Measurements from ENCODE around the gene ST6GALNAC5.
"Not testable (repeated sequence)": the region's sequence is repeated elsewhere in the genome, so short reads cannot be mapped to it uniquely, and the experiment has no call there.

Gene ST6GALNAC5

DNA sequence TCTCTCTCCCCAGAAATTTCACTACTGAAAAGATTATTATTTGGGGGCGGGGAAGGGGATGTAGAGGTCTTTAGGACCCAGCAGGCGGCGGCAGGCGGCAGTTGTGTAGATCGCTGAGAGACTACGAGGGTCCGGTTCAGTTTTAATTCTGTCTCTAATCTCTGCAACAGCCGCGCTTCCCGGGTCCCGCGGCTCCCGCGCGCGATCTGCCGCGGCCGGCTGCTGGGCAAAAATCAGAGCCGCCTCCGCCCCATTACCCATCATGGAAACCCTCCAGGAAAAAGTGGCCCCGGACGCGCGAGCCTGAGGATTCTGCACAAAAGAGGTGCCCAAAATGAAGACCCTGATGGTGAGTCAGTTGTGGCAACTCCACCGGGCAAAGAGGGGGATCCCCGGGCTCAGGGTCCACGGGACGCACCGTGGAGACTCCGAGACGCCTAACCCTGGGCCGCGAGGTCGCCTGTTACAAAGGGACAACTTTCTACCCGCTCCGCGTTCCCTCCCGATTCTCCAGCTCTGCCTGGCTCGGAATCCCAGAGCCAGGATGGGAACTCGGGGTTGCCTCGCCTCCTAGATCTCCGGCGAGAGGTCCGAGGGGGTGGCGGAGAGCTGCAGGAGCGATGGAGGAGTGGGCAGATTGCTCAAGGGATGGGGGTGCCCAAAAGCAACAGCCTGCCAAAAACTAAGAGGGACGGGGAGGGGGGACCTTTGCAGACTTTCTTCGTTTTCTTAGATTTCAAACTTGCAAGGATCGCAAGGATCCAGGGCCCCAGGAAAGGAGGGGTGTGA, at the start of gene ST6GALNAC5:
Gene ST6GALNAC5, plus strand, starts transcription at position 139 of the 789 bp plus-strand sequence.
- DNase-seq (ENCODE audit: low read depth in 2 of 2), result no peak

DNA sequence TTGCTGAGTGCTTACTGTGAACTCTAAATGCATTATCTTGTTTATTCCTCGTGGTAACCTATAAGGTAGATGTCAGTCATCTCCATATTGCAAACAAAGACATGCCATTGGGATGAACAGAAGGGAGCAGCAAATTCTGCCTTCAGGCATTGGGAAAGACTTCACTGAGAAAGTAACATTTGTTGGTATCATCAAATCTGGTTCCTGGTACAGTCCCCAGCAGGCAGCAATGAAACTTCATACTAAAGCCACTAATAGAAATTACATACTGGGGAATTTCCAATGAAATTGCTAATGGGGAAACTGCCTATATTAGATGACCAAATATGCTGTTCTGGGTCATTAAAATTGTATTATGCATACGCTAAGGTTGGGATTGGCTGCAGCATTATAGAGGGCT, 47.3 kb upstream of the ST6GALNAC5 start:
- DNase-seq (ENCODE audit: low read depth in 2 of 2), result no peak

DNA sequence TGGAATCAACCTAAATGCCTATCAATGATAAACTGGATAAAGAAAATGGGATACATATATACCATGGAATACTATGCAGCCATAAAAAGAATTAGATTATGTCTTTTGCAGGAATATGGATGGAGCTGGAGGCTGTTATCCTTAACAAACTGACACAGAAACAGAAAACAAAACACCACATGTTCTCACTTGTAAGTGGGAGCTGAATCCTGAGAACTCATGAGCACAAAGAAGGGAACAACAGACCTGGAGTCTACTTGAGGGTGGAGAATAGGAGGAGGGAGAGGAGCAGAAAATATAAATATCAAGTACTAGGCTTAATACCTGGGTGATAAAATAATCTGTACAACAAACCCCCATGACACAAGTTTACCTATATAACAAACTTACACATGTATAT, 44.3 kb upstream of the ST6GALNAC5 start:
- DNase-seq (ENCODE audit: low read depth in 2 of 2), result not testable (repeated sequence)

DNA sequence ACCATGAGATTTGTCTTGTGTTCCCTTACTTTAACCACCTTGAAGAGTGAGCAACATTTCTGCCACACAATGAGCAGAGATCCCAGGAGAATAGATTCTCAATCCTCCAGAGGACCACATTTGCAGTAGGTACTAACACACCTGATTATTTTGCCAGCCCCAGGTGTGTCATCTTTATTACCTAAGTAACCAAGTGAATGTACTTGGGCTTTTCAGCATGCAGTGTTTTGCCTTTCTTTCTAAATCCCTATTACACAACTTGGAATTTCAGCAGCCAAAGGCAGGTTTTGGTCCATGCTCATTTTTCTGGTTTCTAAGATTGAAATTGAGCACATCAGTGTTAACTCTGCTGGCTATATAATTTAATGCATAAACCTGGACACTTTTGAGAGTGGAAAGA, 43.2 kb upstream of the ST6GALNAC5 start:
- DNase-seq (ENCODE audit: low read depth in 2 of 2), result no peak

DNA sequence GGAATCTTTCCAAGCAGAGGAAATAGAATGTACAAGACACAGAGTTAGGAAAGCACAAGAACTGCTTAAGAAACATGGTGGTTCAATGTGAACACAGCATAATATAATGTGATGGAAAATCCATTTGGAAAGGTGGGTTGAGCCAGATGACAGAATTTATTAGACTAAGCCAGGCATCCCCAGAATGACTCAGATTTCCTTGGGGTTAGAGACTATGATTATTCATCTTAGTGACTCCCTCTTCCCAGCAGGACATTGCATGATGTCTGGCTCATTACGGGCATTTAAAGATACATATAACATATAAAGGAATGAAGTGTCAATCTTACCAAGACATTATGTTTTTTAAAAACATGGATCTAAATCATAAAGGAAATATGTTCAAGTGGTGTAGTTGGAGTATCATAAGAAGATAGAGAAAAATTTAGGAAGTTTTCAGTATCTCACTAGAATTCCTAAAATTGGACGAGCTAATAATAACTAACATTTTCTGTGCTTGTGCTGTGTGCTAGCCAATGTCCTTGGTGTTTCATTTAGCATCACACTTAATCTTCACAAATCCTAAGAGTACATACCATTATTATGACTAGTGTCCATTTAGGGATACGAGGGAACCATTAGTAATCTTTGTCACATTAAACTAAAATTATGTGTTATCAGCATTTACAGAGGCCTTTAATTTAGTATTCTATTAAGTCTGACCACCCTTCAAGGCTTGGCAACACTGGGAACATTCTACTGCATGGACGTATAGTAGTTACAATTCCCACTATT, 41.0 kb upstream of the ST6GALNAC5 start:
- no peak for DNase-seq (ENCODE audit: low read depth in 2 of 2)

DNA sequence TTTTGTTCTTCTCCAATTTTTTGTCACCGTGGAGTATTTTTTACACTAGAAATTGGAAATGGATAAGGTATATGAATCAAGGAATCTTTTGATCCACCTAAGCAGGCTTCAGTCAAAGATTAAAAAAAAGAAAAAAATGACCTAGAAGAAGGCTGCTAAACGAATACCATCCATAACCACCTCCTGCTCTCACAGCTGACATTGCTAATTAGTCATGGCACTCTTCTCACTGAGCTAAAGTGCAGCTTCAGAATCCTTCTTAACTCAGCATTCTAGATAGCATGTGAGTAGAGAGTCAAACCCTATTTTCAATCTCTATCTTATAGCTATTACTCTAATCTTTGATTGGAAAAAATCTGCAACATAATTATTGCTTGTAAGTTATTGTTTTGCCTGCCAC, 40.2 kb upstream of the ST6GALNAC5 start:
- no peak for DNase-seq (ENCODE audit: low read depth in 2 of 2)

DNA sequence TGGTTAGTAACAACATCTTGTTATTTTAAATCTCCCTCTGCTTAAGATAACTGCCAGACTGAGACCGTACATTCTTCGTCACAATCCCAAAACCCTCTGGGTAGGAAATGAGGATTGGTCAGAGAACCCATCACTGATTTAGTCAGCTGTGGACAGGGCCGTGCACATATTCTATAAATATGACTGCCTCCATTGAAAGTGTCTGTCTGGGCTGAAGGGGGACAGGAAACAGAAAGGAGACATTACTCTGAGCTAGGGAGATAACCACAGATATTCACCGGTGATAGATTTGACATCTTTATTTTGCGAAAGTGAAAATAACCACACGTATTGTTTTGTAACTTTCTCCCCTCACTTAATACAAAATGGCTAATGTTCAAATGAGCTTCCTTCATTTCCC, 36.9 kb upstream of the ST6GALNAC5 start:
- DNase-seq (ENCODE audit: low read depth in 2 of 2), result no peak

DNA sequence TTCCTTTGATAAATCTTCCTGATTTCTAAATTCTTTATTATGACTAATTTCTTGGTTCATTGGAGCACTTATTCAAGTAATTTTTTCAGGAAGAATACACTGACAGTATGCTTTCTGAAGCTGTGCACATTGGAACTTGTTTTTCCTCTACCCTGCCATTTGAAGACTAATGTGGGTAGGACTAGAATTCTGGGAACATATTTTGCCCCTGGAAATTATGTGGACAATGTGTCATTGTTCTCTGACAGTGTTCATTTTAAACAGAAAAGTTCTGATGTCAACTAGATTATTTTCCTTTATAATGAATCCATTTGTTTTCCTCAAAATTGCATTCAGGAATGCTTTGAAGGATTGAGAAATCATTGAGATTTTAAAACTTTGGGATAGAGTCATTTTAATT, 34.8 kb upstream of the ST6GALNAC5 start:
- no peak for DNase-seq (ENCODE audit: low read depth in 2 of 2)

DNA sequence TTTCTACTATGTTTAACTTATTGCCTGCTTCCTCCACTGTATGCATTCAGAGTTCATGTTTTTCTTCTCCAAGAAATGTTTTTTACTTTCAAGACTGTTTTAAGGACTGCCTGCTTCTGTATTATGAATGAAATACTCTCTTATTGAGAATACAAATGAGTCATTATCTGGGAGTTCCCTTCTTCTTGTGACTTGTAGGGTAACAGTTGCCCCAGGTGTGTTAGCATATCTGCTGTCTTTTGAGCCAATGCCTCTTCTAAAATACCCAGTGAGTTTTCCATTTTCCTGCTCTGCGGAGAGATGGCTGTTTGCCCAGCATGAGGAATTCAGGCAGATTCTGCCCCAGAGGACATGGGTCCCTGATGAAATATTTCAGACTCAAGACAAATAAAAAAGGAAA, 34.1 kb upstream of the ST6GALNAC5 start:
- DNase-seq (ENCODE audit: low read depth in 2 of 2), result no peak

DNA sequence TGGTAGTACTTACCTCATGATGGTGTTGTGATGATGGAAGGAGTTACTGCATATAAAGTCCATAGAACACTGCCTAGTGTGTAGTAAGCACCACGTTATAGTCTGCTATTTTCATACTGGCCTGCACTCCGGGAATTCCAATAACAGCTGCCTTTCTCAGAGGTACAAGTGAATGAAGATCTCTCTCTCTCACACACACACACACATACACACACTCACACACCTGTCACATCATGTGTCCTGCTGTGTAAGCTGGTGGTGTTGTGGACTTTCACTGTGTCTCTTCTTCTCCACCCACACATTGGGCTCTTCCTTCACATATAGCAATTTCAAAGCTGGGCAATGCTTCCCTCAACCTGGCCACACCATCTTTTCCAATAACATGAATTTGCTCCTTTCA, 33.4 kb upstream of the ST6GALNAC5 start:
- no peak for DNase-seq (ENCODE audit: low read depth in 2 of 2)

DNA sequence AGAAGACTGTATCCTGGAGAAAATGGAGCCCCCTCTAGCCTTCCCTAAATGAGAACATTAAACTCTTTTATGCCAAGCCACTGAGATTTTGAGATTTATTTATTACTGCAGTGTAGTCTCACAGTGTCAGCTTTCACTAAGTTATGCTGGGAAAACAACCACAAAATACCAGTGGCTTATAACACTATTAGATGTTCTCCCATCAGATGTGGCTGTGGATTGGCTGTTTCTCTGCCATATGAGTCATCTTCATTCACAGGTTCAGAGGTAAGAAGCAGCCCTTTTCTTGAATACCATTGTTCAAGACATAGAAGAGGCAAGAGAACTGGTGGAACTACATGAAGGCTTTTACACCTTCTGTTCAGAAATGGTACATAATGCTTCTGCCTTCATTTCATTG, 32.1 kb upstream of the ST6GALNAC5 start:
- DNase-seq (ENCODE audit: low read depth in 2 of 2), result no peak

DNA sequence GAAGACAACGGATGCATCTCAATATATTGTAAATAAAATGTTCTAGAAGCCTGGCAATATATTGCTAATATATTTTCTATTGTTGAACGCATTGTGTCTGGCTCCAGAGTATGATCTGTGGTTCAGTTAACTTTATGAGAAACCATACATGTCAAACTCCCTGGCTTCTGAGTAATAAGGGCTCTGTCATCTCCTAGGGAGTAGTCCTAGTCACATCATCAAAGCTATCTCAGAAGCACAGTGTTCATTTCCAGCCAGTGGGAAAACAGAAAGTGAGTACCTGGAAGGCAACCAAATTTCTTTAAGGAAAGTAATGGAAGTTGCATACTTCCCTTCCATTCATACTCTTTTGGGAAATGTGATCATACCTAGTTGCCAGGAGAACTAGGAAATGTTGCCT, 27.0 kb upstream of the ST6GALNAC5 start:
- DNase-seq (ENCODE audit: low read depth in 2 of 2), result no peak

DNA sequence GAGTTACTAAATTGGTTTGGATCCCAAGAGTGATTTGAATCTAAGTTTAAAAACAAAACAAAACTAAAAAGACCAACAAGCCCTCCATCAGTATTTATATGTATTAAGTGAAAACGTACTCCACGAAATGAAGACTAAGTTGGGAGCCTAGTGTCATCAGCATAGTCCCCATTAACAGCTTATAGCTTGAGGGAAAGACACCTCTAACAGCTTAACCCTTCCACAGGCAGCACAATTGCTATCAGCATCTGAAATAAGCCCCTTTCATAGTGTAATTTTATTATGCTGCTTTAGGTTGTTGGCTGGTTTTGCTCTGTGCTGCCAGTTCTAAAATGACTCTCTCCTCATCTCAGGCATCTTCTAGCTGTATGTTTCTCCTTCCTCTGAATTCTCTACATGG, 25.8 kb upstream of the ST6GALNAC5 start:
- no peak for DNase-seq (ENCODE audit: low read depth in 2 of 2)

DNA sequence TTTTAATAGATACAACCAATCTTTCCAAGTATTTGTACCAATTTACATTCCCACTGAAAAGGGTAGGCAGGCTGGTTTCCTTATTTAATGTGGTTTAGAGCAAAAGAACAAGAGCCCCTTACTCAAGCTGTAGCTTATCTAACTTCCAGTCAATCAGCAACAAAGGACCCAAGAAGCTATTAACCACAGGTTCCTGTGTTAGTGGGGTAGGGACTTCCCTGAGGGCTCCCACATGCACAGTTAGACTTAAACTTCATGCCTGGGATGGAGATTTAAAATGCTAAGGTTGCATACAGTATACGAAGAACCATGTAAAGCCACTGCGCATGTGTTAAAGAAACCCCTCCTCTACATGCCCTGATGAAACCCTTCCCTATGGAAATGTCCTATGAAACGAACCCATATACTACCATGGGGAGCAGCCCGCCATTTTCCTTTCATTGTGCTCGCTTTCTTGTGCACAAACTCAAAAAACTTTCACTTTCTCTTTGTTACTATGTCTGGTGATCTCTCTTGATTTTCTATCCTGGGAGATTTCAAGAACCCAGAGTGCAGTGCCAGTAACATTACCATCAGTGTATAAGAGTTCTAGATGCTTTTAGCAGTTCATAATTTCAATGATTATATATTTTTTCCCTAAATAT, 23.3 kb upstream of the ST6GALNAC5 start:
- DNase-seq (ENCODE audit: low read depth in 2 of 2), result no peak

DNA sequence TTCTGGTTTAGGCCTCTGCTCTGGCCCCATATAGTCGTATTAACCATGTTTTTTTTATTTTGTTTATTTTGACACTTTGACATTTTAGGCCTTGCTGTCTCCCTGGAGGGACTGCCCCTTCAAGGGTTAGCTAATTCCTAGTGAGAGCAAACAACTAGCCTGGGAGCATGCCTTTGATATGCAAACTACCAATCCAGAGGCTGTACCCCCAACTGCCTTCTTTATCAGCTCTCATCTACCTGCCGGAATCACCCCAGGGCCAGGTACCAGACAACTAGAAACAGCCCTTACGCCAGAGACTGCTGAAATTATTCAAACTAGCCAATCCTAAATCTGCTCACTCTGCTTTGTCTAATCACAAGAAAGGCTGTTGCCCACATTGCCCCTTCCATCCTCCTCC, 13.0 kb upstream of the ST6GALNAC5 start:
- DNase-seq (ENCODE audit: low read depth in 2 of 2), result no peak

DNA sequence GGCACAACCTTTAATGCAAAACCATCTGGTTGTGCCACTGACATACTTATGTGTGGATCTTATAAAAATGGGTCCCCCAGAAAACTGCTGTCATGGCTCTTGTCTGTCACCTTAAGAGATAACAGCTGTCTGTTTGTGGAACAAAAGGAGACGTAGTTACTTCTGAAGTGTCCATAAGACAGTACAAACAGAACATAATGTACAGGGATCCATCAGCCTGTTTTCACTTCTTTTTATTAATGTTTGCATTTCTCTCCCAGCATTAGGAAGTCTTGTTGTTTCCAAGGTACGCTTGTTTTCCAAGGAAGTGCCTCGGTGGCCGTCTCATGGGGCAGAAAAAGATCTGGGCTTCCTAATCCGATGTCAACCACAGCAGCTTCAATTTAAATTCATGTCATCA, 11.2 kb upstream of the ST6GALNAC5 start:
- no peak for DNase-seq (ENCODE audit: low read depth in 2 of 2)

DNA sequence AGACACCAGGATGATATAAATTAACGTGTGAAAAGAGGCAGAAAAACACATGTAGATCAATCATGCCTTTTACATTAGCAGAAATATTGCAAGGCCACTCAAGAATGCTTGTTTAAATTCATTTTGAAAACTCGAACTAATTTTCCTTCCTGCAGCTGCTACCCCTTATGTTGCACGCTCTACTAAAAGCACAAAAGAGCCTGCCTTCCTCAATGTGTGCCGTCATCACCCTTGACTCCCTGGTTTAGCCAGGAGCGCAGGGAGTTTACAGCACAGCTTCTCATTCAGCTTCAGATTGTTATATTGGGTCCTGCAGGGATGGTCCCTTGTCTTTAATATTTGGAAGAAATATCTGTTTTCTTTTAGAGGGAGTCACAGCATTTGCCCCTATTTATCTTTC, 10.1 kb upstream of the ST6GALNAC5 start:
- DNase-seq (ENCODE audit: low read depth in 2 of 2), result no peak

DNA sequence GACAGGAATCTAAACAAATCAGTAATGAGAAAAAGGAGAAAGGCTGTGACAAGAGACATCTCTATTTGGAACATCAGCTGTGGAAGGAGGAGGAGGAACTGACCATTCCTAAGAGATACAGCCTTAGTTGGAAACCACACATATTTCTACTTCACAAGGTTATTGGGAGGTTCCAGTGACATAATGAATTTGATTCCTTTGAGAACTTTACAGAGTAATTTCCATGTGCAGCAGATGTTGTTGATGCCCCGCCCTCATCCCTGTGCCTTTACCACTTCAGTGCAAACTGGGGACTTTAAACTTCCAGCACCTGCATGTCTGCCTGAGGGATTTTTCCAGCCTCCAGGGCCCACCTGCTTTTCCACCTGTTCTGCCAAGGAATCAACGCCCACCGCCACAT, 9.3 kb upstream of the ST6GALNAC5 start:
- no peak for DNase-seq (ENCODE audit: low read depth in 2 of 2)

DNA sequence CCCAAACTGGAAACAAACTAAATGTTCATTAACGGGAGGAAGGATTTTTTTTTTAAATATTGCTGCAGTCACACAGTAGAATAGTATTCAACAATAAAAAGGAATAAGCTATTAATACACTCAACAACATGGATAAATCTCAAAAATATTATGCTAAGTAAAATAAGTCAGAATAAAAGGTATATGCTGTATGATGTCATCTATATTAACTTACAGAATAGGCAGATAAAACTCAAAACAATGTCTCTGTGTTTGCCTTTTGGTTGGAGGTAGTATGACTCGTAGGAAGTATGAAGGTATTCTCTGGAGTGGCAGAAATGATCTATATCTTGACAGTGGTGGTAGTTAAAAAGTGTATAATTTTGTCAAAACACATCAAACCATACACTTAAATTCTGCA, 6.1 kb upstream of the ST6GALNAC5 start:
- no peak for DNase-seq (ENCODE audit: low read depth in 2 of 2)

DNA sequence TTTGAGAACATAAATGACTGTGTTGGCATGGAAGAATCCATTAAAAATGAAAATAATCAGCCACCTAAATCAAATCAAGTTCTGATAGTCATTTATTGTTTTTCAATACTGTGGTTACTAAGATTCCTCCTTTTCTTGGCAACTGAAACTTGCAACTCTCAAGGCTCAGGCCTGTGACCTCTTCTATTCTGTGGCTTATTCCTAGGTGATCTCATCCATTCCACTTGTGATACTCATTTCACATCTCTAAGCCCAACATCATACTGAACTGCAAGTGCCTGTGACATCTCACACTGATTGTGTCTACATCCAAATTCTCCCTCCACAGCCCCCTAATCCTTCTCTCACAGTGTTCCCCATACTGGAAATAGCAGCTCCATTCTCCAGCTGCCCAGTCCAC, 4.8 kb upstream of the ST6GALNAC5 start:
- DNase-seq (ENCODE audit: low read depth in 2 of 2), result no peak

DNA sequence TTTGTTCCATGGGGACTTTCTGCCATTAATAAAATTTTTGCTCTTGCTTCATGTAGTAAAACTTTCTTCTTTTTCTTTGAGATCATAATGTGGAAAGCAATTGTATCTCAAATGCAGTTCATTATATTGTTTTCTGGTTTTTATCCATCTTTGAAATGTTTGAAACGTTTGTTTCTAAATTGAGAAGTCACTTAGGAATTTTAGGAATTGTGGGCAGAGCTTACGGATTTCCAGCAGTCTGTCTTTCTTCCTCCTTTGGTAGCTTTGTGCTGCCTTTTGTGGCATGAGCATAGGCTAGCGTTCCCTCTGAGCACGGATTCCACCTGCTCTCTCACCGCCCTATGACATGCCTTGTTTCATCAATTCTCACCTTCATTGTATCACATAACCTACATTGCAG, 2.9 kb upstream of the ST6GALNAC5 start:
- DNase-seq (ENCODE audit: low read depth in 2 of 2), result no peak

DNA sequence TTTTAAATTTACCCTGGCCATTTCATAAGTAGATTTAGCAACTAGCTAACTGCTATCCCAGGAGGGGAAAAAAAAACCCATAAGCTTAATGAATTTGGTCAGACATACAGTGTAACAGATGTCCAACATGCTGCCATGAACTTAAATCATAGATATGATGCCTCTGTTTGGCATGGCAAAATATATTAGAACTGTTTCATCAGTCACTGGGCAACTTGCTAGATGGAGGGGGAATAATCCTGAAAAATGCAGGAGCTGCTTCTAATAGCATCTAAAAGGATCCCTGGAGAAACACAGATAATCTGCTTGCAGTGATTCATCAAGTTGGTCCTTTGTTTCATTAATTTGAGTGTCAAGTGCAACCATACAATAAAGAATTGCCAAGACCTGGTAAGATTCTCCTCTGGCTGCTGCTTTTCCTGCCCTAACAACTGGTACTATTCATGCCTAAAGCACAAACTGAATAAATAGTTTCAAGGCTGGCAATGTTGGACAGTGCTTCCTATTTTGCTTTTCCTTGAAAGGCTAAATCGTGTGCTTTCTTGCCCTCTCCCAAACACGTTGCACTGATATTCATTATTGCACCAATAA, 1.5 kb upstream of the ST6GALNAC5 start:
- DNase-seq (ENCODE audit: low read depth in 2 of 2), result no peak

All from stimulated activated CD4-positive, alpha-beta T cell treated with anti-CD3 and anti-CD28 coated beads, Interleukin-12 subunit alpha, Interleukin-12 subunit beta, amount 100 ng/mL, for 24 hours (primary cell).